Mucosa of stomach (tissue), 1 donor: ENCODE data around the gene ADAMTSL5.

Experiments
- H3K27me3 ChIP-seq: one replicate; pipeline ENCODE4 v1.7.0; 2013; ENCODE audit warnings: mild to moderate bottlenecking, low read length; ENCODE audit not compliant: control insufficient read depth, insufficient read depth
- H3K36me3 ChIP-seq: one replicate; pipeline ENCODE4 v1.7.0; 2013; ENCODE audit warnings: low read length; ENCODE audit not compliant: control insufficient read depth, insufficient read depth
- H3K4me1 ChIP-seq: one replicate; pipeline ENCODE4 v1.7.0; 2013; ENCODE audit warnings: mild to moderate bottlenecking, low read length; ENCODE audit not compliant: control insufficient read depth, insufficient read depth
- H3K4me3 ChIP-seq: one replicate; pipeline ENCODE4 v1.7.0; 2013; ENCODE audit warnings: low read length
- H3K9ac ChIP-seq: one replicate; pipeline ENCODE4 v1.7.0; 2013; ENCODE audit warnings: mild to moderate bottlenecking, low read length, moderate library complexity
- H3K9me3 ChIP-seq: one replicate; pipeline ENCODE4 v1.7.0; 2013; ENCODE audit warnings: mild to moderate bottlenecking, low read length, moderate library complexity; ENCODE audit not compliant: control insufficient read depth
- donor health status: Pancreatic carcinoma.

The ADAMTSL5 gene

GRCh38 chr19:1475751-1476437 is 36.9 kb downstream of the ADAMTSL5 start:
- peaks cover 30% of the 10 kb centered on the region for H3K27me3 ChIP-seq
- H3K36me3 ChIP-seq = no peaks in the 10 kb centered on the region
- H3K4me3 ChIP-seq = no peak overlapping the region
- peaks cover 14% of the 10 kb centered on the region for H3K4me1 ChIP-seq
- H3K9me3 ChIP-seq = no peaks in the 10 kb centered on the region
- H3K9ac ChIP-seq = no peak overlapping the region

- Histone ChIP-seq H3K4me3 (no peak overlapping the region), H3K27me3 (peaks cover 40% of the 10 kb centered on the region), H3K36me3 (no peaks in the 10 kb centered on the region), H3K4me1 (peaks cover 24% of the 10 kb centered on the region), H3K9ac (no peak overlapping the region), H3K9me3 (no peaks in the 10 kb centered on the region)
Observed at GRCh38 chr19:1474765-1475351, 38.0 kb downstream of the ADAMTSL5 start.

DNA sequence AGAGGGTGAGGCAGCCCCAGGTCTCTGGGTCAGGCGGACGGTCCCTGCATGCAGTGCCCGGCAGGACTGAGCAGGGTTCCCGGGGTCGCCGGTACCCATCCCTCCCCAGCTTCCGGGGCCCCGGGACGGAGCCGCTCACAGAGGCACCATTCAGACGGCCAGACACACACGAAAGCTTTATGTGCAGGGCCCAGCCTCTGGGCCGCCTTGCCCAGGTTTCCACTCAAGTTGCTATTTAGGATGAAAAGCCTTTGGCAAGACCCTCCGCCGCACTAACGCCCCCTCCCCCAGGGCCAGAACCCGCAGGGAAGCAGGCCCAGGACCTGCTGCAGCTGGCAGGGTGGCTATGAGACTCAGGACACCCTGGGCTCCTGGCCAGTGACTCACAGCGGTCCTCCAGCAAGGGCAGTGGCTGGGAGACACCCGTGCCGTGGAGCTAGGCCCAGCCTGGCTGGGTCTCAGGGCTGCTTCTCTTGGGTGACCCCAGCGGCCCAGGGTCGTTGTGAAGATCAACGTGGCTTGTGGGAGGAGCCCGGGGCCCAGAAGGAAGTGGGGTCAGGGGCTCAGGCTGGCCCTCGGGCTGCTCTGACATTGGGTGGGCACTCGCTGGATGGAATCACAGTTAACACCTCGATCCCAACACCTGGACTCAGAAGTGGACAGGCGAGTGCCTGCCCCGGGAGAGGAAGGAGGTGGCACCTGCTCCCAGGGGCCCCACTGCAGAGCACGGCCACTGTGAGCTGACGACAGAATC is 38.6 kb downstream of the ADAMTSL5 start:
- Histone ChIP-seq H3K36me3 (no peaks in the 10 kb centered on the region), H3K9me3 (no peaks in the 10 kb centered on the region), H3K4me3 (no peak overlapping the region), H3K4me1 (peaks cover 25% of the 10 kb centered on the region), H3K9ac (no peak overlapping the region), H3K27me3 (peaks cover 43% of the 10 kb centered on the region)

DNA sequence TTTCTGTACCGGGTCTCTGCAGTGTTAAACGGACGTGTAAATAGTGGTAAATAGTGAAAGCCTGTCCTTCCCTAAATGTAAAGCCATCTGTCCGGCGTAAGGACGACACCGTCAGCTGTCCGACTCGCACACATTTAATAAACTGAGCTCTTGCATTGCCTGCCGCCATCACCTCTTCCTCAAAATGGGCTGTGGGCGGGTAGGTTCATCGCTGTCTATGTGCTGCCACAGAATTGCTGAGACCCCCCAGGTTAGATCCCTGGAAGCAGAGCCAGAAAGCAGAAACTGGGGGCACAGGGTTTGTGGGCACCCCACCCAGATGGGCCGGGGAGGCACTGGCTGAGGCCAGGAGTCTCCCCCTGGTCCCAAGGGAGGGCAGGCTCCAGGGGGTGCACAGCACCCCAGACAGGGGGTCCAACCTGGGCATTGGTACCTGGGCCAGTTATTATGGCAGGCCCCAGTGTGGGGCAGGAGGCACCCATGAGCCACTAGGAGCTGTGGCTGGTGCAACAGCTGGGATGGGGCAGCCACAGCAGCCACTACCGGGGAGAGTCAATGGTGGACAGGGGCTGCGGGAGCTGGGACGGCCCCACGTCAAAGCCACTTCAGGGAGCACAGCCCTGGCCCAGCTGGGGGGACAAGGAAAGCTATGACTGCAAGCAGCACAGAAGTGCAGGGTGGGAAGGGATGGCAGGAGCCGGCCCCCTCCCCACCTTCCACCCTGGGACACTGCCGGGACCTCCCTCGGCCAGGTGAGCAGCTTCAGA is 39.6 kb downstream of the ADAMTSL5 start:
- Histone ChIP-seq H3K9me3 (no peaks in the 10 kb centered on the region), H3K36me3 (no peaks in the 10 kb centered on the region), H3K27me3 (peaks cover 49% of the 10 kb centered on the region), H3K4me1 (peaks cover 26% of the 10 kb centered on the region), H3K9ac (no peak overlapping the region), H3K4me3 (no peak overlapping the region)

GRCh38 chr19:1472231-1473084 is 40.4 kb downstream of the ADAMTSL5 start:
- H3K9ac ChIP-seq = no peak overlapping the region
- H3K4me3 ChIP-seq = no peak overlapping the region
- H3K36me3 ChIP-seq = no peaks in the 10 kb centered on the region
- no peaks in the 10 kb centered on the region for H3K9me3 ChIP-seq
- peaks cover 33% of the 10 kb centered on the region for H3K4me1 ChIP-seq
- H3K27me3 ChIP-seq = peaks cover 57% of the 10 kb centered on the region

GRCh38 chr19:1471515-1472160 is 41.2 kb downstream of the ADAMTSL5 start:
- peaks cover 66% of the 10 kb centered on the region for H3K27me3 ChIP-seq
- H3K4me1 ChIP-seq = peaks cover 40% of the 10 kb centered on the region
- H3K9me3 ChIP-seq = no peaks in the 10 kb centered on the region
- H3K9ac ChIP-seq = peak overlapping the region; percentile 15
- no peak overlapping the region for H3K4me3 ChIP-seq
- no peaks in the 10 kb centered on the region for H3K36me3 ChIP-seq

DNA sequence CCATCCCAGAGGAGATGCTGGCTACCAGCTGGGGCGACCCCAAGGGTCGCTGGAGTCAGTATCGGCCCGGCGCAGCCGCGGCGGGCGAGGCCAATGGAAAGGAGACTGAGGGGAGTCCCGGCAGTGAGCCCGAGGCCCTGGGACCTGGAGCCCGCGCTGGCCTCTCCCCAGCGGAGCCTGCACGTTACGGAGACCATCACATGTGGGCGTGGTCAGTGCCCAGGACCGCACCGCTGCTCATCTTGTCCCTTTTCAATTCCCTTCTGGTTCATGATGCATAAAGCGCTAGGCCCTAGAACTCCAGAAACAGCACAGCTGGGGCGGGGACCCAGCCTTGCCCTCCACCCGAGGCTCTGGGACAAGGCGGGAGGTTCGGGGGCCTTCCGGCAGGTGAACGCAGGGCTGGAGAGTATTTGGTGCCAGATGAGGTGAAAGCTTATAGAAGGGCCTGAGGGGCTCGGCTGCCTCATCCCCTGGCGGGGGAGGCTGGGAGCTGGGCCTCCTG is 41.8 kb downstream of the ADAMTSL5 start:
- Histone ChIP-seq H3K9me3 (no peaks in the 10 kb centered on the region), H3K4me3 (no peak overlapping the region), H3K36me3 (no peaks in the 10 kb centered on the region), H3K9ac (peak overlapping the region; percentile 15), H3K4me1 (peaks cover 45% of the 10 kb centered on the region), H3K27me3 (peaks cover 71% of the 10 kb centered on the region)

DNA sequence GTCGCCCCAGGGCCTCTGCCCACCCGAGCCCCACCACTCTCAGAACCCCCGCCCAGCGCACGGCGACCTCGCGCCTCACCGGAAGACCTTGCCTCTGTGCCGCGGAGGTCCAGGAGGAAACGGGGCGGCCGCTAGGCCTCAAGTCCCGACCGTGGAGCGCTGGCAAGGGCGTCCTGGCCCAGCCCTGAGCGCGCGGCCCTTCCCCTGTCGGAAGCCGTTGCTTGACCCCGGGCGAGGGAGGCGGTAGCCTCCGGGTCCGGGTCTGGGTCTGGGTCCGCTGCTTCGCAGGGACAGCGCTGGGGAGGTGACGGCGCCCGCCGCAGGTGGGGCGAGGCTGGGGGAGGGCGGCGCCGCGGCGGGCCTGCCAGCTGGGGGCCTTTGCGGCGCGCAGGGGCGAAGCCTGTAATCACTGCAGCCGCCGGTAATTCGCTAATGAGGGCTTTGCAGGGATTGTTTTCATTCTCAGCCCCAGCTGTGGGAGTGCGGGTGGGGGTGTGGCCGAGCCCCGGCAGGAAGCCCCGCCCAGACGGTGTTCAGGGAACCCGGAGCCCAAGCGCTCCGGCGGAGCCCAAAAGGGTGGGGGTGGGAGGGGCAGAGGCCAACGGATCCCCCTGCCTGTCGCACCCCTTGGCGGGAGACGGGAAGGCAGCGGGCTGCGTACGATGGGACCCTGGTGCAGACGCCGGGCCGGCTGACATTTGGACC is 42.4 kb downstream of the ADAMTSL5 start:
- Histone ChIP-seq H3K4me1 (peaks cover 51% of the 10 kb centered on the region), H3K9me3 (no peaks in the 10 kb centered on the region), H3K4me3 (no peak overlapping the region), H3K9ac (peak overlapping the region; percentile 15), H3K36me3 (no peaks in the 10 kb centered on the region), H3K27me3 (peaks cover 77% of the 10 kb centered on the region)

DNA sequence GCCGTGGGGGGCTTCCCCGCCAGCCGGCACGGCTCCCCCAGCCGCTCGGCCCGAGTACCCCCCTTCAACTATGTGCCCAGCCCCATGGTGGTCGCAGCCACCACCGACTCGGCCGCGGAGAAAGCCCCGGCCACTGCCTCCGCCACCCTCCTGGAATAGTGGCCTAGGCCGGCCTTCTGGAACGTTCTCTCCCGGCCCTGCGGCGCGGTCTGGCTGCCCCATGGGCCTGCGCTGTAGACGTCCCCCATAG is 42.8 kb downstream of the ADAMTSL5 start:
- H3K27me3 ChIP-seq = peaks cover 82% of the 10 kb centered on the region
- H3K9ac ChIP-seq = no peak overlapping the region
- peaks cover 51% of the 10 kb centered on the region for H3K4me1 ChIP-seq
- H3K9me3 ChIP-seq = no peaks in the 10 kb centered on the region
- H3K36me3 ChIP-seq = no peaks in the 10 kb centered on the region
- H3K4me3 ChIP-seq = no peak overlapping the region

- H3K27me3 ChIP-seq = peaks cover 83% of the 10 kb centered on the region
- no peak overlapping the region for H3K4me3 ChIP-seq
Observed at GRCh38 chr19:1469255-1470054, 43.4 kb downstream of the ADAMTSL5 start.

More at GRCh38 chr19:1469255-1470054, 43.4 kb downstream of the ADAMTSL5 start:
- H3K36me3 ChIP-seq = no peaks in the 10 kb centered on the region
- H3K9ac ChIP-seq = no peak overlapping the region
- peaks cover 51% of the 10 kb centered on the region for H3K4me1 ChIP-seq
- H3K9me3 ChIP-seq = no peaks in the 10 kb centered on the region
